Suprapubic skin (tissue), 4 donors: ENCODE data around the gene OR7G3. TPM values are rescaled to one million over a fixed set of nuclear protein-coding genes. Genes with fewer than 3 reads are reported as not detected.

Experiments used
- DNase-seq, 2 donors: peaks; one replicate each; pipeline ENCODE4 v3.0.0-alpha.2; 2019; ENCODE audit warnings: low spot score in 2 of 2
- H3K27ac ChIP-seq: fragments of 200-600 bp; sonication (generic); one replicate; pipeline ENCODE4 v1.5.1; 2019
- H3K27me3 ChIP-seq: fragments of 200-600 bp; sonication (generic); one replicate; pipeline ENCODE4 v1.5.1; 2019
- H3K36me3 ChIP-seq: fragments of 200-600 bp; sonication (generic); one replicate; pipeline ENCODE4 v1.5.1; 2019
- H3K4me1 ChIP-seq: fragments of 200-600 bp; sonication (generic); one replicate; pipeline ENCODE4 v1.5.1; 2019
- H3K4me3 ChIP-seq: fragments of 200-600 bp; sonication (generic); one replicate; pipeline ENCODE4 v1.5.1; 2019; ENCODE audit warnings: mild to moderate bottlenecking
- H3K9me3 ChIP-seq: fragments of 200-600 bp; sonication (generic); one replicate; pipeline ENCODE4 v1.5.1; 2019
- CTCF ChIP-seq, 2 donors: fragments of 200-600 bp in 1 of 2; fragments of 450-650 bp in 1 of 2; sonication (generic) in 1 of 2; IDR thresholded peaks; one replicate each; pipeline ENCODE4 v1.5.1; 2016 to 2019; ENCODE audit warnings: antibody characterized with exemption in 2 of 2, mild to moderate bottlenecking in 1 of 2, moderate library complexity in 1 of 2
- EP300 ChIP-seq: sonication (generic); formaldehyde crosslinking; IDR thresholded peaks from one replicate; pipeline ENCODE4 v1.6.1; 2017; ENCODE audit warnings: antibody characterized with exemption
- POLR2A ChIP-seq, 2 donors: fragments of 450-650 bp; IDR thresholded peaks; one replicate each; pipeline ENCODE4 v1.6.1; 2017; ENCODE audit warnings: antibody characterized with exemption in 2 of 2, mild to moderate bottlenecking in 2 of 2, moderate library complexity in 2 of 2
- POLR2AphosphoS5 ChIP-seq, 3 donors: sonication (generic); formaldehyde crosslinking; IDR thresholded peaks; one replicate each; pipeline ENCODE4 v1.6.1; 2017; ENCODE audit warnings: antibody characterized with exemption in 3 of 3
- WGBS: methylation state at CpG from one replicate; pipeline ENCODE4 v1.1.5; 2018; 5-methylcytosine and 5-hydroxymethylcytosine counted together
- total RNA-seq, 4 donors: library from RNA; depleted of rRNA; stranded (reverse); fragments of >200 nt; gene quantifications; one replicate each; pipeline ENCODE4 v1.1.0, GENCODE V29; 2016

The OR7G3 gene
- total RNA-seq, 4 donors from 2014 or later = not detected

DNA sequence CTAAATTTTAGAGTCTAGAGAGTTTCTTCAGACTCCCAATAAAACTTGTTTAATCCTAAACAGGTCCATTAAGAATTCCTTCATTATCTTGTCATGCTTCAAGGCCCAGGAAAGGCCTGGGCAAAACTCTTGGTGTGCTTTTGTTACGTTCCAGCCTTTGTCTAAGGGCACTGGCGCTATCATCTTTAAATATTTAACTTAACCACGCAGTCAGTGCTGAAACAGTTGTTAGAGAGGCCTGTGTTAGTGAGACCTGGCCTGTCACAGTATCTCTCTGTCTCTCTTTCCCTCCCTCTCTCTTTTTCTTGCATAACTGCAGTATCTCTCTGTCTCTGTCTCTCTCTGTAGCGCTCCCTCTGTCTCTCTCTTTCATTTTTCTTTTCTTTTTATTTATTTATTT lies 48.1 kb downstream of the OR7G3 start:
- DNase-seq = no peak
- H3K36me3 ChIP-seq = no peaks in the 10 kb centered on the region
- no peaks in the 10 kb centered on the region for H3K27me3 ChIP-seq
- no peaks in the 10 kb centered on the region for H3K9me3 ChIP-seq
- no peak for TF ChIP-seq EP300
- TF ChIP-seq CTCF (IDR thresholded peaks at IDR 0.05) = no peak
- no peak for TF ChIP-seq POLR2AphosphoS5 (IDR thresholded peaks at IDR 0.05)
- TF ChIP-seq POLR2A (IDR thresholded peaks at IDR 0.05) = no peak
- no peak overlapping the region for H3K4me3 ChIP-seq
- H3K27ac ChIP-seq = no peak overlapping the region
- H3K4me1 ChIP-seq = peaks cover 10% of the 10 kb centered on the region
- WGBS = 81% methylated on average over 4 of the region's 4 CpGs

DNA sequence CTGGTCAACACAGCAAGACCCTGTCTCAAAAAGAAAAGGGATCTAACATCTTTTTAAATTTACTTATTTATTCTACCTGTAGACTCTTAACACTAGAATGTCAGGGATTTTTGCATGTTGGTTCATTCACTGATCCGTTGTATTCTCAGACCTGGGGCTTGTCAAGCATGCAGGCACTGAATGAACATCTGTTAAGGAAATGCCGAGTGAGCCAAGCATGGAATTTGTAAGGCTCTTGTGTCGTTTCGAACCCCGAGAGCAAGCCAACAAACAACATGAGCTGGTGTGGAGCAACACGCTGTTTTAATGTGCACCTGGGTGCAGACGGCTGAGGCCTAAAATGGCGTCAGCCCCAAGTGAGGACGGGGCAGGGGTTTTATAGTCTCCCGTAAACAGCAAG lies 49.8 kb downstream of the OR7G3 start:
- Histone ChIP-seq H3K27me3 (no peaks in the 10 kb centered on the region), H3K27ac (no peak overlapping the region), H3K36me3 (no peaks in the 10 kb centered on the region), H3K4me3 (no peak overlapping the region), H3K9me3 (no peaks in the 10 kb centered on the region), H3K4me1 (peaks cover 10% of the 10 kb centered on the region)
- DNase-seq = no peak
- no peak for TF ChIP-seq EP300
- no peak for TF ChIP-seq POLR2AphosphoS5 (IDR thresholded peaks at IDR 0.05)
- TF ChIP-seq POLR2A (IDR thresholded peaks at IDR 0.05) = no peak
- no peak for TF ChIP-seq CTCF (IDR thresholded peaks at IDR 0.05)
- WGBS = 65% methylated on average over 10 of the region's 10 CpGs

Other genes starting within 250 kb of the OR7G3 start
- under 1 TPM; under 0.01 to 0.91 (median 0.21) TPM for gene MUC16, start 116.5 kb downstream of the OR7G3 start, total RNA-seq
- gene OR1M1, start 39.9 kb downstream of the OR7G3 start, total RNA-seq = not detected
- not detected for gene OR7G2, start 19.5 kb downstream of the OR7G3 start, total RNA-seq
- gene OR7G1, start 11.2 kb downstream of the OR7G3 start, total RNA-seq = not detected
- 10 to 100 TPM; 18.9 to 35.8 (median 28.0) TPM for gene ZNF317, start 13.4 kb upstream of the OR7G3 start, total RNA-seq
- gene OR7D2, start 52.0 kb upstream of the OR7G3 start, total RNA-seq = not detected
- gene OR7D4, start 92.6 kb upstream of the OR7G3 start, total RNA-seq = not detected
- gene OR7E24, start 124.0 kb upstream of the OR7G3 start, total RNA-seq = not detected
- gene ZNF699, start 182.9 kb upstream of the OR7G3 start, total RNA-seq = 10 to 100 TPM; 13.6 to 23.5 (median 14.8) TPM
- gene ZNF559, start 197.2 kb upstream of the OR7G3 start, total RNA-seq = 10 to 100 TPM; 11.2 to 19.0 (median 12.4) TPM
- 1 to 10 TPM in 2 of 4 donors, under 1 TPM in 1, not detected in 1; 0.23 to 1.8 (median 1.4) TPM for gene ZNF177, start 236.1 kb upstream of the OR7G3 start, total RNA-seq